Spinal cord (tissue), 10 donors: ENCODE measurements around the gene KDM3B. TPM values are rescaled to one million over a fixed set of nuclear protein-coding genes. Genes with fewer than 3 reads are reported as not detected.
"Not testable (repeated sequence)": the region's sequence is repeated elsewhere in the genome, so short reads cannot be mapped to it uniquely, and the experiment has no call there.

Source experiments
- DNase-seq, 6 donors: peaks; one replicate each; pipeline versions ENCODE4 v3.0.0 to v3.0.0-alpha.2; 2013 to 2015; ENCODE audit warnings: low spot score in 6 of 6, low read depth in 4 of 6
- H3K27ac ChIP-seq: one replicate; pipeline ENCODE4 v1.5.1; 2013; ENCODE audit warnings: low read depth, low read length, control low read depth
- H3K27me3 ChIP-seq: one replicate; pipeline ENCODE4 v1.6.1; 2013; ENCODE audit warnings: low read length; ENCODE audit not compliant: control insufficient read depth, insufficient read depth
- H3K36me3 ChIP-seq: one replicate; pipeline ENCODE4 v1.6.1; 2013; ENCODE audit warnings: low read length; ENCODE audit not compliant: control insufficient read depth, insufficient read depth
- H3K4me1 ChIP-seq: one replicate; pipeline ENCODE4 v1.6.1; 2013; ENCODE audit warnings: low read length; ENCODE audit not compliant: control insufficient read depth, insufficient read depth
- H3K4me3 ChIP-seq: one replicate; pipeline ENCODE4 v1.5.1; 2013; ENCODE audit warnings: low read depth, low read length, control low read depth
- H3K9me3 ChIP-seq: one replicate; pipeline ENCODE4 v1.6.1; 2013; ENCODE audit warnings: low read length; ENCODE audit not compliant: control insufficient read depth, insufficient read depth
- WGBS: methylation state at CpG from one replicate; pipeline ENCODE4 v1.1.5; 2013; ENCODE audit warnings: missing lambda C conversion rate; ENCODE audit not compliant: insufficient coverage; 5-methylcytosine and 5-hydroxymethylcytosine counted together
- long read RNA-seq, 4 donors: transcript quantifications; one replicate each; lab custom pipeline, GENCODE V29; 2026
- polyA plus RNA-seq, 2 donors: library from polyadenylated mRNA; unstranded; fragments of 120-200 nt; gene quantifications; one replicate each; pipeline ENCODE4 v1.2.1, GENCODE V29; 2013; ENCODE audit not compliant: insufficient read length in 2 of 2
- total RNA-seq, 2 donors: library from RNA; depleted of rRNA in 1 of 2; stranded (reverse); fragments of 120-200 nt in 1 of 2; fragments of >200 nt in 1 of 2; gene quantifications; one replicate each; pipeline versions ENCODE4 v1.2.3 to v1.2.4, GENCODE V29; 2013 to 2014
- donor health status: healthy.

KDM3B gene, protein sequence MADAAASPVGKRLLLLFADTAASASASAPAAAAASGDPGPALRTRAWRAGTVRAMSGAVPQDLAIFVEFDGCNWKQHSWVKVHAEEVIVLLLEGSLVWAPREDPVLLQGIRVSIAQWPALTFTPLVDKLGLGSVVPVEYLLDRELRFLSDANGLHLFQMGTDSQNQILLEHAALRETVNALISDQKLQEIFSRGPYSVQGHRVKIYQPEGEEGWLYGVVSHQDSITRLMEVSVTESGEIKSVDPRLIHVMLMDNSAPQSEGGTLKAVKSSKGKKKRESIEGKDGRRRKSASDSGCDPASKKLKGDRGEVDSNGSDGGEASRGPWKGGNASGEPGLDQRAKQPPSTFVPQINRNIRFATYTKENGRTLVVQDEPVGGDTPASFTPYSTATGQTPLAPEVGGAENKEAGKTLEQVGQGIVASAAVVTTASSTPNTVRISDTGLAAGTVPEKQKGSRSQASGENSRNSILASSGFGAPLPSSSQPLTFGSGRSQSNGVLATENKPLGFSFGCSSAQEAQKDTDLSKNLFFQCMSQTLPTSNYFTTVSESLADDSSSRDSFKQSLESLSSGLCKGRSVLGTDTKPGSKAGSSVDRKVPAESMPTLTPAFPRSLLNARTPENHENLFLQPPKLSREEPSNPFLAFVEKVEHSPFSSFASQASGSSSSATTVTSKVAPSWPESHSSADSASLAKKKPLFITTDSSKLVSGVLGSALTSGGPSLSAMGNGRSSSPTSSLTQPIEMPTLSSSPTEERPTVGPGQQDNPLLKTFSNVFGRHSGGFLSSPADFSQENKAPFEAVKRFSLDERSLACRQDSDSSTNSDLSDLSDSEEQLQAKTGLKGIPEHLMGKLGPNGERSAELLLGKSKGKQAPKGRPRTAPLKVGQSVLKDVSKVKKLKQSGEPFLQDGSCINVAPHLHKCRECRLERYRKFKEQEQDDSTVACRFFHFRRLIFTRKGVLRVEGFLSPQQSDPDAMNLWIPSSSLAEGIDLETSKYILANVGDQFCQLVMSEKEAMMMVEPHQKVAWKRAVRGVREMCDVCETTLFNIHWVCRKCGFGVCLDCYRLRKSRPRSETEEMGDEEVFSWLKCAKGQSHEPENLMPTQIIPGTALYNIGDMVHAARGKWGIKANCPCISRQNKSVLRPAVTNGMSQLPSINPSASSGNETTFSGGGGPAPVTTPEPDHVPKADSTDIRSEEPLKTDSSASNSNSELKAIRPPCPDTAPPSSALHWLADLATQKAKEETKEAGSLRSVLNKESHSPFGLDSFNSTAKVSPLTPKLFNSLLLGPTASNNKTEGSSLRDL (N-terminal part only)
- total RNA-seq: 10 to 100 TPM; 76.6 to 77.8 TPM
- polyA plus RNA-seq: 10 to 100 TPM; 62.2 to 73.4 TPM
- long read RNA-seq, donor 1, full-length matches to known transcripts: 1 of 1 reads
- long read RNA-seq, donor 1, partial matches to known transcripts: 0 of 1 reads
- long read RNA-seq, donor 1, other reads (novel, unspliced or antisense): 0 of 1 reads
- long read RNA-seq, donor 2: 0 reads
- long read RNA-seq, donor 3, partial matches to known transcripts: 14 of 14 reads
- long read RNA-seq, donor 3, other reads (novel, unspliced or antisense): 0 of 14 reads
- long read RNA-seq, donor 4, partial matches to known transcripts: 38 of 38 reads
- long read RNA-seq, donor 4, other reads (novel, unspliced or antisense): 0 of 38 reads

DNA sequence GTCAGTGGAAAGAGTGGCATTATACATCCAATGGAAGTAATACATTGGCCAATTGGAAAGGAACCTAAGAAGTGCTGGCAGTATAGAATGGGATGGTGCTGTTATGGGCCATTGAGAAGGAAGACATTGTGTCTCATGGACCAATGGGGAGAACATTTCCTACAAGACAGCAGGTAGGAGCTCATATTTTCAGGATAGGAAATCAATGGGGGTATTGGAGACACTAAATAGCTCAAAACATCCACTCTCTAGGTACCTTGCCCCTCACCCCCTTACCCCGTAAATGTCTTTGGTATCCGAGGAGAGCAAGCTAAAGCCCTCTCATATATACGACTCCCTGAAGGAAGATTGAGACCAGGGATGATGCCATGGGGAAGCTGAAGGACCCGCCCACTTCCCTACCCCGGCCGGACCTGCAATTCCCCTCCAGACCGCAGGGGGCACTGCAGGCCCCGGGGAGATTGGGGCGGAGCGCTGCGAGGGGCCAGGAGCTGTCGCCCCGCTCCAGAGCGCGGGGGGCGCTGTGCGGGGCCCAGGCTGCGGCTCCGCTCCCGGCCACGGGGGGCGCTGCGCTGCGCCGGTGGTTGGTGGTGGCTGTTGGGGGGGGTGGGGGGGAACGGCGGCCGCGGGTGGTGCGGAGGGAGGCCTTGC lies at the start of gene KDM3B:
Gene KDM3B, plus strand, starts transcription at position 615 of the 651 bp plus-strand sequence. CDS start 111 bp downstream, outside the sequence.
- peak within 1 kb of the TSS; percentile 95 for H3K27ac ChIP-seq
- H3K4me3 ChIP-seq: peak within 1 kb of the TSS; percentile 89
- 2% methylated on average over 17 of the region's 30 CpGs for WGBS
- H3K4me1 ChIP-seq: no peaks in the 10 kb centered on the region
- H3K36me3 ChIP-seq: peaks cover 21% of the 10 kb centered on the region
- no peaks in the 10 kb centered on the region for H3K27me3 ChIP-seq
- peak in 4 of 6 donors; percentile 53 to 95 (median 85) for DNase-seq
- peaks cover 4% of the 10 kb centered on the region for H3K9me3 ChIP-seq

DNA sequence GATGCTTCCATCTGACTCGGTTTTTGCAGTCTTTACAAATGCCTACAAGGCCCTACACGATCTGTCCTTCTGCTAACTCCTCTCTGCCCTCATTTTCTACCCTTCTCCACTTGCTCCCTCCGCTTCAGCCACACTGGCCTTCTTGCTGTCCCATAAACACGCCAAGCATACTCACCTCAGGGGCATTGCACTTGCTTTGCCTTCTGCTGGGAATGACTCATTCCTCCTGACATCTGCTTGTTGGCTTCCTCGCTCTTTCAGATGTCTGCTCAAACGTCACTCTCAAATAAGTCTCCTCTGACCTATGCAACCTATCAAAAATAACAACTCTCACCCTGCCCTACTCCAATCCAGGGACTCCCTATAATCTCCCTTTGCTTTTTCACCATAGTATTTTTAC lies 49.1 kb upstream of the KDM3B start:
- H3K36me3 ChIP-seq: no peaks in the 10 kb centered on the region
- DNase-seq: no peak
- 89% methylated on average over 6 of the region's 6 CpGs for WGBS
- no peaks in the 10 kb centered on the region for H3K27me3 ChIP-seq
- H3K9me3 ChIP-seq: no peaks in the 10 kb centered on the region
- H3K27ac ChIP-seq: no peak overlapping the region
- H3K4me1 ChIP-seq: no peaks in the 10 kb centered on the region
- no peak overlapping the region for H3K4me3 ChIP-seq

DNA sequence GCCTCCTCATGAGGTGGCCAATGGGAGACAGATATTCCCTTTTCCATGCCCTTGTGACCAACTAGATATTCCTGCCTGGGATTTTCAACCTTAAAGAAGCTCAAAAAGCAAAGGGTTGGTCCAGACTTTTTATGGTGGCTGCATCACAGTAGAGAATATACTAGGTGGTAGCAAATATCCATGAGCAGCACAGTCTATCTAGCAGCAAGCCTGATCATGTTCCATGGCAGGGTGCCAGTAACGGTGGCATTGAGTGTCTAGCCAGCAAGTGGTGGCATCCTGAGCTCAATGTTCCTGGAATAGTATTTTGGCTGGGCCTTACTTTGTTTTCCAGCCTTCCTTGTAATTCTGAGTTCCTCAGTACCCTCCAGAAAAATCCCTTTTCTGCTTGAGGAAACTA lies 46.7 kb upstream of the KDM3B start:
- H3K9me3 ChIP-seq: no peaks in the 10 kb centered on the region
- H3K4me1 ChIP-seq: no peaks in the 10 kb centered on the region
- H3K27me3 ChIP-seq: no peaks in the 10 kb centered on the region
- no peak overlapping the region for H3K4me3 ChIP-seq
- peak in 2 of 6 donors; percentile 5 to 11 for DNase-seq
- H3K36me3 ChIP-seq: no peaks in the 10 kb centered on the region
- 63% methylated on average over 1 of the region's 1 CpG for WGBS
- H3K27ac ChIP-seq: no peak overlapping the region

DNA sequence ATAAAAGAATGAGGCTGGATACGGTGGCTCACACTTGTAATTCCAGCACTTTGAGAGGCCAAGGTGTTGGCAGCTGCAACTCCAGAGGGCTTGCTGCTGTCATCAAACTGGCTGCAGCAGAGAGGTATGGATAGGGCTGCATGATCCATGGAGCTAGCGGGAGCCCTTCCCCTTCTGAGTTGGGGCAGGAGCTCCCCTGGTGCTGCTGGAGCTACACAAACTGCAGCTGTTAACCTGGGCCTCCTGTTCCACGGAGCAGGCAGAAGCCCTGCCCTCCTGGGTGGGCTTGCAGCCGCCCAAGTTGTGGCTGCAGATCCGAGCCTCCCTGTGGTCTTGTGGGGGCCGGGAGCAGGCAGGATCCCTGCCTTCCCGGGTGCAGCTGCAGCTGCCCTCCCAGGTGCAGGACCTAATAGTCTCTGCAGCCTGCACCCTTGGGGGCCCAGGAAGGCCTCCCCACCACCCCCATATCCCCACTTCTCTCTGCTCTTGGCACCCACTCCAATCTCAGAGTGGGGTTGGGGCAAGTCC lies 36.7 kb upstream of the KDM3B start:
- WGBS: 96% methylated on average over 6 of the region's 7 CpGs

DNA sequence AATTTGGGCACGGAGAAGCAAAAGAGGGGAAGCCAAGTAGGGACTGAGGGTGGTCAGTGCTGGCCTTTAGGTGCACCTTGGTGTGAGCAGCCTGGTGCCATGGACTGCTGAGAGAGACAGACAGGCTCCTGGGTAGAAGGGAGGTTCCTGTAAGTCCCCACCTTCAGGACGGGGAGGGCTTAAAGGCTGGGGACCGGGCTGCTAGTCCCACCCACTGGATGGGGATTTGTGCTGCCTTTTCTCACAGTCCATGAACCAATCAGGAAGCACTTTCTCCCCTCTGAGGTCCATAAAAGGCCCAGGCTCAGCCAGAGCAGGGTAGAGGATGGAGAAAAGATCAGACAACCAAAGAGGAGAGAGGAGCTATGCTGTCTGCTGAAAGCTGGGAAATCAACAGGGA lies 36.1 kb upstream of the KDM3B start:
- no peaks in the 10 kb centered on the region for H3K4me1 ChIP-seq
- no peak overlapping the region for H3K27ac ChIP-seq
- H3K27me3 ChIP-seq: no peaks in the 10 kb centered on the region
- H3K36me3 ChIP-seq: peaks cover 6% of the 10 kb centered on the region
- 85% methylated on average over 3 of the region's 3 CpGs for WGBS
- H3K9me3 ChIP-seq: no peaks in the 10 kb centered on the region
- H3K4me3 ChIP-seq: no peak overlapping the region
- no peak for DNase-seq

More for the DNA sequence above, 36.7 kb upstream of the KDM3B start:
- no peaks in the 10 kb centered on the region for H3K9me3 ChIP-seq
- H3K36me3 ChIP-seq: peaks cover 6% of the 10 kb centered on the region
- no peak overlapping the region for H3K27ac ChIP-seq
- no peaks in the 10 kb centered on the region for H3K4me1 ChIP-seq
- no peak for DNase-seq
- H3K27me3 ChIP-seq: no peaks in the 10 kb centered on the region
- H3K4me3 ChIP-seq: no peak overlapping the region

DNA sequence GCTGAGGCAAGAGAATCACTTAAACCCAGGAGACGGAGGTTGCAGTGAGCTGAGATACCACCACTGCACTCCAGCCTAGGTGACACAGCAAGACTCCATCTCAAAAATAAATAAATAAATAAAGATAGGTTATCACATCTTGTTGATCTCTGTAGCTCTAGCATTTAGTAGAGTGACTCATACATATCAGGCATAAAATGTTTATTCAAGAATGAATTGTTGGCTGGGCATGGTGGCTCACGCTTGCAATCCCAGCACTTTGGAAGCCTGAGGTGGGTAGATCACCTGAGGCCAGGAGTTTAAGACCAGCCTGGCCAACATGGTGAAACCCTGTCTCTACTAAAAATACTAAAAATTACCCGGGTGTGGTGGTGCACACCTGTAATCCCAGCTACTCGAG lies 34.3 kb upstream of the KDM3B start:
- H3K27me3 ChIP-seq, H3K36me3 ChIP-seq, H3K4me1 ChIP-seq, H3K4me3 ChIP-seq, H3K9me3 ChIP-seq, DNase-seq, H3K27ac ChIP-seq: not testable (repeated sequence)
- WGBS: 80% methylated on average over 1 of the region's 4 CpGs

DNA sequence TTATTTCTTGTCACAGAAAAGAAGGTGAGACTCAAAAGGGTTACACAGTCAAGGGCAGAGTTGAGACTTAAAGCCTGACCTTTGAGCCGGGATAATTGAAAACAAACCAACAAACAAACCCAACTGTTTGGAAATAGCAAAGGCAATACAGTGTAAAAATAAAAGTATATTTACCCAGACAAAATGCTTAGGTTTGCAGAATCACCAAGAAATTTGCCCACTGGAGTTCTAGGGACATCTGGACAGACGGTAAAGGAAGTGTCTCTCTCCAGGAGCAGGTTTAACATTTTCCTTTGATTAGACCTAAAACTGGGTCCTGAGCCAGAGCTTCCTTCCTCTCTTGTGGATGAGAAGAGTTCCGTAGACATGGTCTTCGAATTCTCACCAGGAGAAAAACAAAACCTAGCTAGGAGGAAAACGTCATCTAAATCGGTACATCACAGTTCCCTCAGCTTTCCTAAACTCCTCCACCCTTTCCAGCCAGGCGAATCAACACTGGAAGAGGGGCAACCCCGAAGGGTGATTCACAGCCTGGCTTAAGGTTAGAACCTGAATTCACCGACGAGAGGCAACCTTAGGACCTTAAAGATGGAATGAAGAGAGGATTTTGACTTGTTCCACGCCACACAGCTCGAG lies 21.6 kb upstream of the KDM3B start:
- no peaks in the 10 kb centered on the region for H3K36me3 ChIP-seq
- H3K9me3 ChIP-seq: no peaks in the 10 kb centered on the region
- H3K27me3 ChIP-seq: no peaks in the 10 kb centered on the region
- WGBS: 0% methylated on average over 7 of the region's 12 CpGs
- H3K4me1 ChIP-seq: peaks cover 17% of the 10 kb centered on the region
- H3K4me3 ChIP-seq: peak overlapping the region; percentile 65
- H3K27ac ChIP-seq: peak overlapping the region; percentile 40
- DNase-seq: no peak
